AG04450 (cell line): ENCODE results near the gene IL4. TPM values are rescaled to one million over a fixed set of nuclear protein-coding genes. Genes with fewer than 3 reads are reported as not detected.

ENCODE experiments used
- CTCF ChIA-PET: fragments of 300-600, 350-600 bp; formaldehyde crosslinking; extraction: SDS; loops from one replicate; lab custom pipeline; 2022; ENCODE audit warnings: antibody characterized with exemption, inconsistent platforms; lab: Charles Lee
- POLR2A ChIA-PET: fragments of 350-600 bp; formaldehyde crosslinking; extraction: SDS; loops from one replicate; lab custom pipeline; 2021; ENCODE audit warnings: antibody characterized with exemption, inconsistent platforms; lab: Yijun Ruan, JAX
- DNase-seq: peaks from one replicate; pipeline ENCODE4 v3.0.0-alpha.2; 2011; ENCODE audit warnings: low read depth, low spot score
- H3K27ac ChIP-seq: one replicate; pipeline ENCODE4 v1.5.1; 2012; ENCODE audit warnings: low read depth, low read length, control low read depth
- H3K27me3 ChIP-seq: one replicate; pipeline ENCODE4 v1.6.0; 2012; ENCODE audit warnings: low read length; ENCODE audit not compliant: control insufficient read depth, insufficient read depth
- H3K4me3 ChIP-seq: 2 replicates; pipeline ENCODE4 v1.5.1; 2011; ENCODE audit warnings: mild to moderate bottlenecking, low read depth, low read length, control low read depth
- H3K9me3 ChIP-seq: 2 replicates; pipeline ENCODE4 v1.5.1; 2012; ENCODE audit warnings: low read length; ENCODE audit not compliant: control insufficient read depth, insufficient read depth
- CTCF ChIP-seq: IDR thresholded peaks from 2 replicates; pipeline ENCODE4 v1.5.1; 2011; ENCODE audit warnings: low read depth, low read length, control low read depth, inconsistent platforms
- polyA plus RNA-seq: library from polyadenylated mRNA; depleted of rRNA; stranded (reverse); fragments of >200 nt; gene quantifications from 2 replicates; pipeline ENCODE4 v1.2.3, GENCODE V29; 2011

IL4 gene
- polyA plus RNA-seq, 1 experiment: not detected

- no peak for DNase-seq
- Histone ChIP-seq H3K9me3 (no peaks in the 10 kb centered on the region; the same call in 1 of the 2 replicates), H3K27me3 (no peaks in the 10 kb centered on the region), H3K4me3 (no peak overlapping the region), H3K27ac (no peak overlapping the region)
- TF ChIP-seq CTCF: no peak
- ChIA-PET POLR2A (no interaction called here), CTCF (no interaction called here)
Measured at GRCh38 chr5:132668706-132669454, 4.9 kb upstream of the IL4 start.

GRCh38 chr5:132669455-132669820, 4.4 kb upstream of the IL4 start:
- H3K4me3 ChIP-seq: no peak overlapping the region
- no peak for DNase-seq
- ChIA-PET CTCF (interaction anchor here (0.9 kb wide), 1 partner anchor 11 kb away, joined by 3 read pairs; no protein-coding TSS in a partner anchor), POLR2A (no interaction called here)
- H3K9me3 ChIP-seq: no peaks in the 10 kb centered on the region; the same call in 1 of the 2 replicates
- no peak for TF ChIP-seq CTCF
- H3K27ac ChIP-seq: no peak overlapping the region
- H3K27me3 ChIP-seq: no peaks in the 10 kb centered on the region

GRCh38 chr5:132669966-132670882, 3.6 kb upstream of the IL4 start:
- Histone ChIP-seq H3K4me3 (no peak overlapping the region), H3K27me3 (no peaks in the 10 kb centered on the region), H3K27ac (no peak overlapping the region), H3K9me3 (peaks cover 3% of the 10 kb centered on the region; the same call in 1 of the 2 replicates)
- ChIA-PET CTCF (interaction anchor here (0.9 kb wide), 1 partner anchor 12 kb away, joined by 3 read pairs; no protein-coding TSS in a partner anchor), POLR2A (interaction anchor here (0.6 kb wide), 1 partner anchor 294 kb away, joined by 3 read pairs; no protein-coding TSS in a partner anchor)
- DNase-seq: no peak
- TF ChIP-seq CTCF: no peak

GRCh38 chr5:132671000-132671399, 2.8 kb upstream of the IL4 start:
- Histone ChIP-seq H3K4me3 (no peak overlapping the region), H3K27ac (no peak overlapping the region), H3K27me3 (no peaks in the 10 kb centered on the region), H3K9me3 (peaks cover 3% of the 10 kb centered on the region; the same call in 1 of the 2 replicates)
- ChIA-PET POLR2A (no interaction called here), CTCF (no interaction called here)
- no peak for TF ChIP-seq CTCF
- DNase-seq: no peak
